SHP77 (cell line): ENCODE results near the gene DOCK10.
"Not testable (repeated sequence)": the region's sequence is repeated elsewhere in the genome, so short reads cannot be mapped to it uniquely, and the experiment has no call there.

Source experiments
- DNase-seq, 2 experiments: peaks; one replicate each; lab custom pipeline; 2025; lab: John Stamatoyannopoulos, UW

The DOCK10 gene

GRCh38 chr2:225041851-225042799 is at the start of gene DOCK10:
TSS of gene DOCK10 (minus strand) at chr2:225042468. CDS start at chr2:225042374, 94 bp downstream.
- no peak for DNase-seq

GRCh38 chr2:225091336-225091735 is 49.1 kb upstream of the DOCK10 start:
- DNase-seq: no peak

GRCh38 chr2:225090746-225091145 is 48.5 kb upstream of the DOCK10 start:
- DNase-seq: no peak

GRCh38 chr2:225086915-225087314 is 44.6 kb upstream of the DOCK10 start:
- no peak for DNase-seq

GRCh38 chr2:225086439-225086838 is 44.2 kb upstream of the DOCK10 start:
- DNase-seq: no peak

GRCh38 chr2:225083276-225083675 is 41.0 kb upstream of the DOCK10 start:
- no peak for DNase-seq

- DNase-seq: no peak
Measured at GRCh38 chr2:225076125-225076524, 33.9 kb upstream of the DOCK10 start.

- no peak for DNase-seq
Measured at GRCh38 chr2:225074919-225075681, 32.8 kb upstream of the DOCK10 start.

- DNase-seq: no peak
Measured at GRCh38 chr2:225074366-225074765, 32.1 kb upstream of the DOCK10 start.

GRCh38 chr2:225073198-225073597 is 30.9 kb upstream of the DOCK10 start:
- no peak for DNase-seq

- no peak for DNase-seq
Measured at GRCh38 chr2:225072444-225072843, 30.2 kb upstream of the DOCK10 start.

GRCh38 chr2:225070811-225071210 is 28.5 kb upstream of the DOCK10 start:
- DNase-seq: no peak

- no peak for DNase-seq
Measured at GRCh38 chr2:225069966-225070365, 27.7 kb upstream of the DOCK10 start.

- no peak for DNase-seq
Measured at GRCh38 chr2:225069477-225069876, 27.2 kb upstream of the DOCK10 start.

- no peak for DNase-seq
Measured at GRCh38 chr2:225065882-225066281, 23.6 kb upstream of the DOCK10 start.

- DNase-seq: no peak
Measured at GRCh38 chr2:225064928-225065327, 22.7 kb upstream of the DOCK10 start.

GRCh38 chr2:225064362-225064761 is 22.1 kb upstream of the DOCK10 start:
- DNase-seq: no peak

- no peak for DNase-seq
Measured at GRCh38 chr2:225056330-225057073, 14.2 kb upstream of the DOCK10 start.

GRCh38 chr2:225055714-225056113 is 13.4 kb upstream of the DOCK10 start:
- no peak for DNase-seq

GRCh38 chr2:225052703-225053102 is 10.4 kb upstream of the DOCK10 start:
- DNase-seq: no peak

GRCh38 chr2:225047502-225047901 is 5.2 kb upstream of the DOCK10 start:
- DNase-seq: not testable (repeated sequence)

- no peak for DNase-seq
Measured at GRCh38 chr2:225042800-225043167, 516 bp upstream of the DOCK10 start.
